Measurements from ENCODE around the gene KLC1.

- TF ChIP-seq, protein P1, sequence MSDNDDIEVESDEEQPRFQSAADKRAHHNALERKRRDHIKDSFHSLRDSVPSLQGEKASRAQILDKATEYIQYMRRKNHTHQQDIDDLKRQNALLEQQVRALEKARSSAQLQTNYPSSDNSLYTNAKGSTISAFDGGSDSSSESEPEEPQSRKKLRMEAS (IDR thresholded peaks at IDR 0.05) = no peak
- TF ChIP-seq YY1 (IDR thresholded peaks at IDR 0.05) (no peak), RXRA (IDR thresholded peaks at IDR 0.05) (no peak), TAF1 (conservative IDR thresholded peaks at IDR 0.05) (no peak), EGR1 (IDR thresholded peaks at IDR 0.05; ENCODE audit: low read depth in 2 of 2) (no peak), JUND (IDR thresholded peaks at IDR 0.05) (no peak), RAD21 (IDR thresholded peaks at IDR 0.05) (no peak), REST (IDR thresholded peaks at IDR 0.05) (no peak)
- TF ChIP-seq, protein P2, sequence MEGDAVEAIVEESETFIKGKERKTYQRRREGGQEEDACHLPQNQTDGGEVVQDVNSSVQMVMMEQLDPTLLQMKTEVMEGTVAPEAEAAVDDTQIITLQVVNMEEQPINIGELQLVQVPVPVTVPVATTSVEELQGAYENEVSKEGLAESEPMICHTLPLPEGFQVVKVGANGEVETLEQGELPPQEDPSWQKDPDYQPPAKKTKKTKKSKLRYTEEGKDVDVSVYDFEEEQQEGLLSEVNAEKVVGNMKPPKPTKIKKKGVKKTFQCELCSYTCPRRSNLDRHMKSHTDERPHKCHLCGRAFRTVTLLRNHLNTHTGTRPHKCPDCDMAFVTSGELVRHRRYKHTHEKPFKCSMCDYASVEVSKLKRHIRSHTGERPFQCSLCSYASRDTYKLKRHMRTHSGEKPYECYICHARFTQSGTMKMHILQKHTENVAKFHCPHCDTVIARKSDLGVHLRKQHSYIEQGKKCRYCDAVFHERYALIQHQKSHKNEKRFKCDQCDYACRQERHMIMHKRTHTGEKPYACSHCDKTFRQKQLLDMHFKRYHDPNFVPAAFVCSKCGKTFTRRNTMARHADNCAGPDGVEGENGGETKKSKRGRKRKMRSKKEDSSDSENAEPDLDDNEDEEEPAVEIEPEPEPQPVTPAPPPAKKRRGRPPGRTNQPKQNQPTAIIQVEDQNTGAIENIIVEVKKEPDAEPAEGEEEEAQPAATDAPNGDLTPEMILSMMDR (IDR thresholded peaks at IDR 0.05; ENCODE audit: low read depth, low read length, missing input control) = no peak
- TF ChIP-seq, protein P3, sequence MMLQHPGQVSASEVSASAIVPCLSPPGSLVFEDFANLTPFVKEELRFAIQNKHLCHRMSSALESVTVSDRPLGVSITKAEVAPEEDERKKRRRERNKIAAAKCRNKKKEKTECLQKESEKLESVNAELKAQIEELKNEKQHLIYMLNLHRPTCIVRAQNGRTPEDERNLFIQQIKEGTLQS (IDR thresholded peaks at IDR 0.05) = no peak
Measured at GRCh38 chr14:103667671-103668070, 38.7 kb downstream of the KLC1 start.

Data from liver (tissue), 3 donors.